Measurements from ENCODE around the gene SLC37A1.

The SLC37A1 gene

GRCh38 chr21:42572906-42573495, 59.3 kb downstream of the SLC37A1 start:
- no peak for DNase-seq (ENCODE audit: low read depth in 2 of 3, low spot score in 2 of 3)

- DNase-seq (ENCODE audit: low read depth in 2 of 3, low spot score in 2 of 3) = no peak
These were observed 60.8 kb downstream of the SLC37A1 start for GRCh38 chr21:42574234-42575027.

- DNase-seq (ENCODE audit: low read depth in 2 of 3, low spot score in 2 of 3) = no peak
These were observed 61.5 kb downstream of the SLC37A1 start for GRCh38 chr21:42575111-42575510.

DNA sequence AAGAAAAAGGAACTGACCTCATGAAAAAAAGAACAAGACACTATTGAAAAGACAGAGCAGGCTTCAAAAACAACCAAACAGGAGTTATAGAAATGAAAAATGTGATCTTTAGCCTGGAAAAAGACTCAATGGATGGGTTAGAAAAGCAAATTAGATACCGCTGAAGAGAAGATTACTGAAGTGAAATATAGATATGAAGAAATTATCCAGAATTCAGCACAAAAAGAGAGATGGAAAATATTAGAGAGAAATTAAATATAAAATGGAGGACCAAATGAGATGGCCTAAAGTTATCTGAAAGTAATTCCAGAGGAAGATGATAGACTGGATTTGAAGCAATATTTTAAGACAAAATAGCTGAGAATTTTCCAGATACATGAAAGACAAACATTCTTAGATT, 63.0 kb downstream of the SLC37A1 start:
- no peak for DNase-seq (ENCODE audit: low read depth in 2 of 3, low spot score in 2 of 3)

DNA sequence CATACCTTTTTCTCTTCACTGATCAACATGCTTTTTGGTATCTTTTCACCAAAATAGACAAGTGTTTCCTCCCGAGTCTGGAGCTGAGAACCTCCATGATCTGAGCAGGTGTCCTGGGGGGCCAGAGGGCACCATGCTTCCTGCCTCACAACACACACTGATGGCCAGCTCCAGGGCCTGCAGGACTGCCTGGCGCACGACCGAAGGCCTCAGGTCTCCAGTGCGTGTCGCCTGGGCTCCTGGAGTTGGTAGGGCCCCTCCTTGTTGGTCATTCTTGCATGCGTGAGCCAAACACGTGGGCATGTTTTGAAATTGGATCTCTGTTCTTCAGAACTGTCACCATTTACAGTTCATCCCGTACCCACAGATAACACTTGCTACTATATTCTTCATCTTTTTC, 64.4 kb downstream of the SLC37A1 start:
- no peak for DNase-seq (ENCODE audit: low read depth in 2 of 3, low spot score in 2 of 3)

- no peak for DNase-seq (ENCODE audit: low read depth in 2 of 3, low spot score in 2 of 3)
These were observed 65.2 kb downstream of the SLC37A1 start for GRCh38 chr21:42578761-42579415.

GRCh38 chr21:42579456-42580075, 65.9 kb downstream of the SLC37A1 start:
- DNase-seq (ENCODE audit: low read depth in 2 of 3, low spot score in 2 of 3) = no peak

- no peak for DNase-seq (ENCODE audit: low read depth in 2 of 3, low spot score in 2 of 3)
These were observed 66.6 kb downstream of the SLC37A1 start for GRCh38 chr21:42580076-42580792.

DNA sequence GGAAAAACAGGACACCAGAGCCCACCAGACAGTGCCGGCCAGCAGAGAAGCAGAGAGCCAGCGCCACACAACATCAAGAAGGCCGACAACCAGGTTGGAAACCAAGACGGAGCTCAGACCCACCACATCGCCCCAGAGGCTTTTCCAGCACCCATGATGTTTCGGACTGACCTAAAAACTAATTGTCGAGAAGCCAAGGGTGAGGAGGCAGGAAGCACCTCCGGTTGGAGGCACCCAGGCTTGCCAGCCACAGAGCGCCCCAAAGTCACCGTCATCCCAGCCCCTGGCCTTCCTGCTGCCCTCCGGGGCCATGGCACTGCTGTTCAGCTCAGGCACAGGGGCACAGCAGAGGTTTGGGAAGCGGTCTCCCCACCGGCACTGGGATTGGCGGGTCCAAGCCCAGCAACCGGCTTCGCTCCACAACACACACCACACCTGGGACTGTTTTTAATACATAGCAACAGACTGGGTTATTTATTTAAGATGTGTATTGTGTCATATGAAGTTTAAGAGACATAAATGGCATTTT, 67.2 kb downstream of the SLC37A1 start:
- DNase-seq (ENCODE audit: low read depth in 2 of 3, low spot score in 2 of 3) = no peak

DNA sequence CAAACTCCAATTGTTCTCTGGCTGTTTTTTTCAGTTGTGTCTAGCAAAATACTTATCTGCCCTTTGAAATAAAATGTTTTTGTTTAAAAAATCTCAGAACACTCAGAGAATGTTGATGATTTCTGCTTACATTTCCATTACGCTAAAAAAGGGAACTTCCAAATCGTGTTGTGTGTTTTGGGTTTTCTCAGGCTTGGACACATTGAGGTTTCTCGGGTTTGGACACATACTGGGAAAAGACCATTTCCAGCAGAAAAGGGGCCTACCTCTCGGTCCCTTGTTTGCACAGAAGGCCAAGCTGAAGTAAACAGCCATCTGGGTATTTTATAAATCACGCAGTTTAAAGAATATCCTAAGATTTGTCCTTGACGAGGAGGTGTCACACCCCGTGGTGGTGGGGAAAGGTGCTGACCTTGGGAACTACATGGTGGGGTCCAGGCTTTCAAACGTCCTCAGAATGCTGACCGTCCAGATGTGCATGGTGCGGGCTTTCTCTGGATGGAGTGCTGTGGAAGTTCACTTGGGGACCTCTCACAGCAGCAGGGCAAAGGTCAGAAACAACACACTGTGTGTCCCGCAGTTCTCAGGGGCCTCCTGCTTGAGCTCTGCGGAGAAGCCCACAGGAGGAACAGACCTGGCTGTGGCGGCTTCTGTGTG, 67.8 kb downstream of the SLC37A1 start:
- DNase-seq (ENCODE audit: low read depth in 2 of 3, low spot score in 2 of 3) = no peak

GRCh38 chr21:42581993-42582786, 68.5 kb downstream of the SLC37A1 start:
- no peak for DNase-seq (ENCODE audit: low read depth in 2 of 3, low spot score in 2 of 3)

DNA sequence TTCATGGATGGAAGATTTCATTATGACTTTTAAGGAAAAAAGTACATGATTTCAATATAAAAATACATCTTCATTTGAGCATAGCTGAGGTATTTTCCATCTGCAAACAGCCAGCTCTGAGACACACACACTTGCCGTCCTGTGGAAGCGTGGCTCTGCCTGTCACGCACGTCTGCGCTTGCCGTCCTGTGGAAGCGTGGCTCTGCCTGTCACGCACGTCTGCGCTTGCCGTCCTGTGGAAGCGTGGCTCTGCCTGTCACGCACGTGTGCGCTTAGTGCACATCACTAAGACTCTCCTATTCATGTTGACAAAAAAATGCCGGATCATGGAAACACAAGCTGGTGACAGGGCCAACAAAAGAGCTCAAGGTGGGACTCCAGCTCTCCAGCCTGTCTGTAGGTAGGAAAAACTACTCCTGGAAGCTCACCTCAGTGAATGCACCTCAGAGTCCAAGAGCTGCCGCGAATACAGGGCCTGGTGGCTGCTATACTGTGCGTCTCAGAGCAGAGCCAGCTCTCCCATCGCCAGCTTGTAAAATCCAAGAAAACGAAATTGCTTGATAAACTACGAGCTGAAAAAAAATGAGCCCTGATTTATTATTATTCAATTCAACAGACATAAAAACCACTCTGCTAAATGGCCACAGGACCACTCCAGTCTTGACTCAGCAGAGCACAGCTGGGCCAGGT, 69.3 kb downstream of the SLC37A1 start:
- DNase-seq (ENCODE audit: low read depth in 2 of 3, low spot score in 2 of 3) = no peak

DNA sequence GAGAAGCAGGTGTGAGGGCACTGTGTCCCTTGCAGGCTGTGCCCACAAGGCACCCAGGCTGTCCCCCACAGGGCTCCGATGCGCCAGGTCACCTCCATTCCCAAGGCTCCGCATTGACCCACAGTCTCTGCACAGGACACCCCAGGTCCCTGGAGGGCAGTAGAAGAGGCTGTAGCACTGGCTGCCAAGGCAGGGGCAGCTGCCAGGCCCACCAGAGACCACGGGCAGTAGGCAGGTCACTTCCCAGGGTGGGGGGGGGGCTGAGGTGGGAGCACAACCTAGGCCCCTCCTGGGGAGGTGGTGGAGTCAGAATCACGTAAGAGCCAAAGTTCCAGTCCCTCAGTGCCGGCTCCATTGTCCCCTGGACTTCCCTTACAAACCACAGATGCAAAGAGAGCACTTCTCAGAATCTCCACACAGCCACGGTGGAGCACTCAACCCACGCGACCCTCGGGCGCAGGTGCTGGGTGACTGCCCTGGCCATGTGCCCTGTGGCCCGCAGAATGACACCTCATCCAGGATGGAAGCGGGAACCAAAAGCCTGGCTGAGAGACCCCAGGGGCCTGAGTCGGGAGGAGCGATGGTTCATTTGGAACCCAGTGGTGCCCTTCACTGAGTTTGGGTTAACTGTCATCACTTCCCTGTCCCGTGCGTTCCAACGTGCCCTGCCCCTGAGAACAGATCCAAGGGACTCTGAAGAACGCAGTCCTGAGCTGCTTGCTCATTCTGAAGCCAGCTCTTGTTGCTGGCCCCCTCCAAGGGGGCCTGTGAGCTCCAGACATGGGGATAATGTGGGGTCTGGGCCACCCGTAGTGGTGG, 70.0 kb downstream of the SLC37A1 start:
- DNase-seq (ENCODE audit: low read depth in 2 of 3, low spot score in 2 of 3) = no peak

DNA sequence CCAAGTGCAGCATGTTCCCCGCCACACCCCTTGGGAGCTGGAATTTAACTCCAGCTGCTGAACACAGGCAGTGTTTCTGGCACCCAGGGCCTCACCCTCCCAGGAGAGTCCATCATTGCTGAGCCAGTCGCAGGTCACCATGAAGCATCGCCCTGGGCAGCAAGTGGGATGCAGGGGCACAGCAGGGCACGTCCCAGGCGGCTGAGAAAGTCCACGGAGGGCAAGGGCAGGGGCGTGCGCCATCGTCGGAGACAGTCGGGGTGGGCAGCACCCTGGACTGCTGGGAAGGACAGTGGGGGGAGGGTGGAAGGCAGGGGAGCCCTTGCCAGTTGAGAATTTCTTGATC, 70.6 kb downstream of the SLC37A1 start:
- no peak for DNase-seq (ENCODE audit: low read depth in 2 of 3, low spot score in 2 of 3)

DNA sequence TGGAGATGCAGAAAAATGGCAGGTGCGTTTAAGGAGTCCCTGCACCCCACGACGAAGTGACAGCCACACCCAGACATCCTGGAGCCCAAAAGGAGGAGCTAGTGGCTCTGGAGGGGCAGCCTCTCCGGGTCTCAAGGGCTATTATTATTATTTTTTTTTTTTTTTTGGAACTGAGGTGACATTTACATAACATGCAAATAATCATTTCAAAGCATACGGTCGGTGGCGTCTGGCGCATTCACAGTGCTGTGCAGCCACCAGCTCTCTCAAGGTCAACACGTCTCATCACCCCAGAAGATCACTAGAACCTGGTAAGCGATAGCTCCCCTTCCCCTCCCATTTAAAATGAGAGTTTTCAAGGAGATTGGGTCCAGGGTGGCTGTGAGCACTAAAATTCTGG, 72.2 kb downstream of the SLC37A1 start:
- DNase-seq (ENCODE audit: low read depth in 2 of 3, low spot score in 2 of 3) = no peak

DNA sequence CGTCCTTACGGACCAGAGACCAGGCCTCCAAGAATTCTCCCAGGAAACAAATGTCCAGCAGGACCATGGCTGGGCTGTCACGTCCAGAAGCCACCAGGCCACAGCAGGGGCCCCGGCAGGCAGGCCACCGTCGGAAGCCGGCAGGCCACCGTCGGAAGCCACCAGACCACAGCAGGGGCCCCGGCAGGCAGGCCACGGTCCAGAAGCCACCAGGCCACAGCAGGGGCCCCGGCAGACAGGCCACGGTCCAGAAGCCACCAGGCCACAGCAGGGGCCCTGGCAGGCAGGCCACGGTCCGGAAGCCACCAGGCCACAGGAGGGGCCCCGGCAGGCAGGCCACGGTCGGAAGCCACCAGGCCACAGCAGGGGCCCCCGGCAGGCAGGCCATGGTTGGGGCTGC, 72.8 kb downstream of the SLC37A1 start:
- no peak for DNase-seq (ENCODE audit: low read depth in 2 of 3, low spot score in 2 of 3)

- no peak for DNase-seq (ENCODE audit: low read depth in 2 of 3, low spot score in 2 of 3)
These were observed 73.4 kb downstream of the SLC37A1 start for GRCh38 chr21:42587036-42587435.

DNA sequence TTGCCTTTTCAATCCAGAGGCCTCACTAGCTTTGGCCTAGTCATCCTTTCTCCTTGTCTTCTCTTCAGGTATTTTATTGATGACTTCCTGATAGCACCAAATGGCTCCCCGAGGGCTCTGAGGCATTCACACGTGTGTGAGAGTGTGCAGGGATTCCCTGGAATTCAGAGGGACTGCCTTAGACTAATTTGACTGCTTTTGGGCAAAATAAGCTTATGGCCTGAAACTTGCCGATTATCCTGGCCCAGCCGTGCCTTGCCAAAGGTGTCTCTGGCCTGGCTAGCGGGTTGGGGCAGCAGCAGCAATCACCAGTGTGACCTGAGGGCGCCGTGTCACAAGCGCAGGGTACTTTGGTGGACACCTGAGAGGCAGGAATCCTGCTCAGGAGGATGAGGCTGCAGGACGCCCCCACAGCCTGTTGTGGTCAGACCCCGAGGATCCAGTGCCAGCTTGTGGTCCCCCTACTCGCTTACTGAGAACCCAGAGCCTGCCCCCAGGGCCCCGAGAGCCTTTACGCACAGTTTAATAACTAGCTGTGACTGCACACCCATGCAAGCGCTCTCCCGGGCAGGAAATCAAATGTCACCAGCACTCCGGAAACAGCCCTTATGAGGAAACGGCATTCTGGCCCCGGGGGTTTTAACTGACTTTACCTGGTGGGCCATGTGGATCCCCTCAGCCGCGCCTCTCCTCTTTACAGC, 76.9 kb downstream of the SLC37A1 start:
- DNase-seq (ENCODE audit: low read depth in 2 of 3, low spot score in 2 of 3) = no peak
